ENCODE measurements around the gene ARF6. TPM values are rescaled to one million over a fixed set of nuclear protein-coding genes. Genes with fewer than 3 reads are reported as not detected.
A peak's percentile ranks its signal among the peaks of the same experiment; 100 is the strongest.
"Not testable (repeated sequence)": the region's sequence is repeated elsewhere in the genome, so short reads cannot be mapped to it uniquely, and the experiment has no call there.

The ARF6 gene
- total RNA-seq, 1 experiment from 2014 or later = 32.7 TPM

- no peak for DNase-seq (ENCODE audit: low spot score)
Observed at GRCh38 chr14:49876563-49877127, 16.2 kb upstream of the ARF6 start.

DNA sequence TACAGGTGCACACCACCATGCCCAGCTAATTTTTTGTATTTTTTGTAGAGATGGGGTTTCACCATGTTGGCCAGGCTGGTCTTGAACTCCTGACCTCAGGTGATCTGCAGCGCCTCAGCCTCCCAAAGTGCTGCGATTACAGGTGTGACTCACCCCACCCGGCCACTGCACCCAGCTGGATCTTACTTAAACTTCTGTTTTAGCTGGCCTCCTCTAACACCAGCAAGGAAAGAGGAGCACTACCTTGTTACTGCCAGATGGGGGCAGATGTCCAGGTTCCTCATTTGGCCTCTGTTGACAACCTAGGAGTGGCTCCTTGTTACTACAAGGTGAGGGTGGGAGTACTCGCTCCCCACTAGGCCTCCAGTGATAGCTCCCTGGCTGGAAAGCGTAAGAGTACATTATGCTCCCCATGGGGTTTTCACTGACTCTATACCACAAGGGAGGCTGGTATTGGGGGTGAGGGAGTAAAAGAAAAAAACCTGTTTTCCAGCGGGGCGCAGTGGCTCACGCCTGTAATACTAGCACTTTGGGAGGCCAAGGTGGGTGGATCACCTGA lies 13.2 kb upstream of the ARF6 start:
- peak; percentile 74 for DNase-seq (ENCODE audit: low spot score)

DNA sequence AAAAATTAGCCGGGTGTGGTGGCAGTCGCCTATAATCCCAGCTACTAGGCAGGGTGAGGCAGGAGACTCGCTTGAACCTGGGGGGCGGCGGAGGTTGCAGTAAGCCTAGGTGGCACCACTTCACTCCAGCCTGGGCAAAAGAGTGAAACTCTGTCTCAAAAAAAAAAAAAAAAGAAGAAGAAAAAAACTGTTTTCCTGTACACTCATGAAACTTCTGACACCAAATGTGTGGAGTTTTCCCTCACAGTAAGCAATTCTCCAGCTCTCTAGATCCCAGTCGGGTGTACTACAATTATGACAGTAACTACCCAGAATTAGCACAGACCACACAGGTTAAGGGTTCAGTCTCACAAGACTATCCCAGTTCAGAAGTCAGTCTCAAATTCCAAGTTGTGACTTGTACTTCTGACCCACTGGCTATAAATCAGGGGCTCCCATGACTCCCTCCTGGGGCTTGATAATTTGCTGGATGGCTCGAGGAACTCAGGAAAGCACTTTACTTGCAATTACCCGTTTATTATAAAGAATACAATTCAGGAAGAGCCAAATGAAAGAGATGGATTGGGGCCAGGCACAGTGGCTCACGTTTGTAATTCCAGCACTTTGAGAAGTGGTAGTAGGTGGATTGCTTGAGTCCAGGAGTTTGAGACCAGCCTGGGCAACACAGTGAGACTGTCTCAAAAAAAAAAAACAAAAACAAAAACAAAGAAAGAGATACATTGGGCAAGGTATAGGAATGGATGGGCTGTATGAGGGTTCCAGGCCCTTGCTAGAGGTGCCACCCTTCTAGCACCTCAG lies 12.4 kb upstream of the ARF6 start:
- DNase-seq (ENCODE audit: low spot score) = no peak

GRCh38 chr14:49881350-49882001 lies 11.4 kb upstream of the ARF6 start:
- no peak for DNase-seq (ENCODE audit: low spot score)

GRCh38 chr14:49882826-49883694 lies 9.8 kb upstream of the ARF6 start:
- DNase-seq (ENCODE audit: low spot score) = no peak

GRCh38 chr14:49886523-49886922 lies 6.4 kb upstream of the ARF6 start:
- no peak for DNase-seq (ENCODE audit: low spot score)

DNA sequence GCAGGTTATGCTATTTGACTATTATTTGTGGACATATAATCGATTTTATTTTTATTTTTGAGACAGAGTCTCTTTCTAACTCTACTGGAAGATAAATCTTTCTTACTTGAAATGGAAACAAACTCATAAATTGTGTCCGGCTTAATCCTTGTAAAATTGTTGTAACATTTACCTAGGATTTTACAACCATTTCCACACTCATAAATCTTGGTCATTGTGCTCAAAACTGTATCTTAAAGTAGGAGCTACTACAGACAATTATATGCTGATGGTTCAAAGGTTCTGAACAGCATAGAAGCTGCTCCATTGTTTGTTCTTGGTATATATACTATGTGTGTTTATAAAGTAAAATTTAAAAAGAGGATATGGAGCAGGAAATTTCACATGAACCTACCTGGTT lies 4.6 kb upstream of the ARF6 start:
- DNase-seq (ENCODE audit: low spot score) = no peak

GRCh38 chr14:49892301-49892635 lies 614 bp upstream of the ARF6 start:
- DNase-seq (ENCODE audit: low spot score) = peak; percentile 58

DNA sequence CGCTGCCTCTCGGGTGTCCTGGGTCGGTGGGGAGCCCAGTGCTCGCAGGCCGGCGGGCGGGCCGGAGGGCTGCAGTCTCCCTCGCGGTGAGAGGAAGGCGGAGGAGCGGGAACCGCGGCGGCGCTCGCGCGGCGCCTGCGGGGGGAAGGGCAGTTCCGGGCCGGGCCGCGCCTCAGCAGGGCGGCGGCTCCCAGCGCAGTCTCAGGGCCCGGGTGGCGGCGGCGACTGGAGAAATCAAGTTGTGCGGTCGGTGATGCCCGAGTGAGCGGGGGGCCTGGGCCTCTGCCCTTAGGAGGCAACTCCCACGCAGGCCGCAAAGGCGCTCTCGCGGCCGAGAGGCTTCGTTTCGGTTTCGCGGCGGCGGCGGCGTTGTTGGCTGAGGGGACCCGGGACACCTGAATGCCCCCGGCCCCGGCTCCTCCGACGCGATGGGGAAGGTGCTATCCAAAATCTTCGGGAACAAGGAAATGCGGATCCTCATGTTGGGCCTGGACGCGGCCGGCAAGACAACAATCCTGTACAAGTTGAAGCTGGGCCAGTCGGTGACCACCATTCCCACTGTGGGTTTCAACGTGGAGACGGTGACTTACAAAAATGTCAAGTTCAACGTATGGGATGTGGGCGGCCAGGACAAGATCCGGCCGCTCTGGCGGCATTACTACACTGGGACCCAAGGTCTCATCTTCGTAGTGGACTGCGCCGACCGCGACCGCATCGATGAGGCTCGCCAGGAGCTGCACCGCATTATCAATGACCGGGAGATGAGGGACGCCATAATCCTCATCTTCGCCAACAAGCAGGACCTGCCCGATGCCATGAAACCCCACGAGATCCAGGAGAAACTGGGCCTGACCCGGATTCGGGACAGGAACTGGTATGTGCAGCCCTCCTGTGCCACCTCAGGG lies 679 bp downstream of the ARF6 start:
- DNase-seq (ENCODE audit: low spot score) = no peak

DNA sequence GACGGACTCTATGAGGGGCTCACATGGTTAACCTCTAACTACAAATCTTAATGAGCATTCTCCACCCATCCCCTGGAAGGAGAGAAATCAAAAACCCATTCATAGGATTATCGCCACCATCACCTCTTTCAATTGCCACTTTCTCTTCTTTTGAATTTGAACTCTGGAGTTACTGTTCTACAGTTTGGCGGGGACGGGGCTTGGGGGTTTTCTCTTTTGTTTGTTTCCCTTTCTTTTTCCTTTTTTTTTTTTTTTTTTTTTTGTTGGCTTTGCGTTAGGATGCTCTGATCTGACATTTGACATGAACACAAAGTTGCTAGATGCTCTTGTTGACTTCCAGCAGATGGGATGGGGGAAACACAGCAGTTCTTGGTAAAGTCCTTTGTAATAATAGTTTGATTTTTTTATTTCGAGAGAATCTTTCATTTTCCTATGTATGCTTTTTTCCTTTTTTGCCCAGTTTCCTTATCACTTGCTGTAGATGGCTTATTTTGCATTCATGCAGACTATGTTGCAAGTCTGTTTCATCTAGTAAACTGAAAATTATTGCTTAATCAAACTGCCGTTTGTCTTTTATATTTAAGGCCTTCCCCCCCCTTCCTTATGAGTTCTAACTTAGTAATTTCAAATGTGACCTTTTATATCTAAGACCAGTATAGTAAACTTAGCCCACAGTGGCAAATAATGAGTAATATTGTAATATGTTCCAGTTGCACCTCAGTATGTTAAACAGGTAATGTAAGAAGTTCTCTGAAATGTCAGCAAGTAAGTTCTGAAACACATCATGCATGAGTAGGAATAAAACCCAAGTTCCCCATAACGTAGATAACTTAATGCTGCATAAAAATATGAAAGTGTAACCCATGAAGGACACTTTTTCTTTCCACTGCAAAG lies 1.6 kb downstream of the ARF6 start:
- not testable (repeated sequence) for DNase-seq (ENCODE audit: low spot score)

- no peak for DNase-seq (ENCODE audit: low spot score)
Observed at GRCh38 chr14:49895480-49895879, 2.6 kb downstream of the ARF6 start.

GRCh38 chr14:49896272-49896671 lies 3.4 kb downstream of the ARF6 start:
- DNase-seq (ENCODE audit: low spot score) = not testable (repeated sequence)

DNA sequence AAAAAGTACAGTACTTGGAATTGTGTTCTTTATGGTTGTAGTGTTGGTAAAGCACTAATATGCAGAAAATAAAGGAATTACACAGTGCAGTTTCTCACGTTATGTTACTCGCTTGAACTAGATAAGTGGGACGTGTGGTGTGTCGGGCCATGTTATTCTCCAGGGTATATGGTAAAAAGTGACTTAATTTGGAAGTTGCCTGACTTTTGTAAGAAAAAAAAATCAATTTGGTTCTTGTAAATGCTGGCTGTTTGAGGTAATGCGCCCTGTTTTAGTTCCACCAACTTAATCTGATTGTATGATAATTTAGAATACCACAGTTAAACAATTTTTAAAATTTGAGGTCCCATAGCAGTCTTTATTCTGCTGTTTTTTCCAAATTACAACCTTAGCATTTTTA lies 4.1 kb downstream of the ARF6 start:
- no peak for DNase-seq (ENCODE audit: low spot score)

DNA sequence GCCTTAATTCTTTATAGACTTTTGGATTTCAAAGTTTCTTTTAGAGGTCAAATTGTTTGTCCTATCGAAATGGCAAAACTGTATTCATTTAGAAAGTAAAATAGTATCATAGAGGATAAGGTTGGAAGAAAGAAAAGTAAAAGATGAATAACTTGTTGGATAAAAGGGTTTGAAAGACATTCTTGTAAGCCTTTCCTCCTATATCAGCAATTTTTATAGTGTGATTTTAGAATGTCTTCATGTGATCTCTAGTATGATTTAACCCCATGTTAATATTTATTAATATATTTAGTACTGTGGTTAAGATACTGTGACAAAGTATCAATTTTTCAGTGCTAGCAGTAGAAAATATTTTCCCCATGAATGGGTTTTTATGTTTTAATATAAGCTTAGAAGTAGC lies 4.5 kb downstream of the ARF6 start:
- no peak for DNase-seq (ENCODE audit: low spot score)

DNA sequence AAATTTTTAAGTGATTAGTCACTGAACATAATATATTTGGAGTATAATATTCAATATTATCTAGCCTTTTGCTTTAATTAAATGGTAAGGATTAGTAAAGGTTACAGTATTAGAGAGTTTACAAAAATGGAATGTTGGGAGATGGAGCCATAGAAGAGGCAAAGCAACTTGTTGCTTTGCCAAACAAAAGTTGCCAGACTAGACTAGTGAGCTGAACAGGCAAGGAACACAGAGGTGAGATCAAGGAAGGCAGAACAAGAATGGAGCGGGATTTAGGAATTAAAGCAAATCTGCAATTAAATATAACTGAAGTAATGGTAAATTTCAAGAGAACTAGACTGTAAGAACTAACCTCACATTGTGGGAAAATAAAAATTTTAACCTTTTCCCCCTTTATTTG lies 5.1 kb downstream of the ARF6 start:
- DNase-seq (ENCODE audit: low spot score) = no peak

DNA sequence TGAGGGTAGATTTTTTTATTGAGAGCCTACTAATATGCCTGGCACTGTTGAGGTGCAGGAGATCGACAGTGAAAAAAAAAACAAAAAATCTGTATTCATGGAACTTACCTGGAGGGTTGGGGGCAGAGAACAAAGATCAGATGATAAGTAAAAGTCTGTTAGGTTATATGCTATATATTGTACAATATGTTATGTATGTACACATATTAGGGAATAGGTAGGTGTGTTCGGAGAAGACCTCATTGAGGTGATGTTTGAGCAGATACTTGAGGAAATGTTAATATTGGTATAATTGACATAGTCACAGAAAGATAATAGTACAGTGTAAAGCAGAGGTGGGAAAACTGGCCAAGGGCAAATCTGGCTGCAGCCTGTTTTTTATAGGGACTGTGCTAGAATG lies 5.6 kb downstream of the ARF6 start:
- DNase-seq (ENCODE audit: low spot score) = no peak

GRCh38 chr14:49900973-49901372 lies 8.1 kb downstream of the ARF6 start:
- no peak for DNase-seq (ENCODE audit: low spot score)

DNA sequence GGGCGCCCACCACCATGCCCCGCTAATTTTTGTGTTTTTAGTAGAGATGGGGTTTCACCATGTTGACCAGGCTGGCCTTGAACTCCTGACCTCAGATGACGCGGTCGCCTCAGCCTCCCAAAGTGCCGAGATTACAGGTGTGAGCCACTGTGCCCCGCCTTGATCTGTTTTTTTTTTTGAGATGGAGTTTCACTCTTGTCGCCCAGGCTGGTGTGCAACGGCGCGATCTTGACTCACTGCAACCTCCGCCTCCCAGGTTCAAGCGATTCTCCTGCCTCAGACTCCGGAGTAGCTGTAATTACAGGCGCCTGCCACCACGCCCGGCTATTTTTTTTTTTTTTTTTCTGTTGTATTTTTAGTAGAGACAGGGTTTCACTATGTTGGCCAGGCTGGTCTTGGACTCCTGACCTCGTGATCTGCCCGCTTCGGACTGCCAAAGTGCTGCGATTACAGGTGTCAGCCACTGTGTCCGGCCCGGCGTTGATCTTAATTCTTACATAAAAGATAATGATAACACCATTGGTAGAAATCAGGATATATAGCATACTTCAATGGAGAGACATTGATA lies 9.9 kb downstream of the ARF6 start:
- not testable (repeated sequence) for DNase-seq (ENCODE audit: low spot score)

DNA sequence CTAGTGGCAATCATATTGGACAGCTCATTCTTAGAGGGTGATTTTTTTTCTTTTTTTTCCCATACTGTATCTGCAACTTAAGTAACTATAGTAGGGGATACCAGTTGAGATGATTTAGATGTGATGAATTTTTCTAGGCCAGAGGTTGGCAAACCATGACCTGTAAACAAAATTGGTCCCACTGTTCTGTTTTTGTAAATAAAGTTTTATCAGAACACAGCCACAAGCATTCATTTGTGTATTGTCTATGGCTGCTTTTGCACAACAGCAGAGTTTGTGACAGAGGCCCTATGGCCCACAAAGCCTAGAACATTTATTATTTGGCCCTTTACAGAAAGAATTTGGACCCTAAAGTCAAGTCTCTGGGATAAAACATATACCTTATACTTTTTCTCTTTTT lies 11.4 kb downstream of the ARF6 start:
- no peak for DNase-seq (ENCODE audit: low spot score)

DNA sequence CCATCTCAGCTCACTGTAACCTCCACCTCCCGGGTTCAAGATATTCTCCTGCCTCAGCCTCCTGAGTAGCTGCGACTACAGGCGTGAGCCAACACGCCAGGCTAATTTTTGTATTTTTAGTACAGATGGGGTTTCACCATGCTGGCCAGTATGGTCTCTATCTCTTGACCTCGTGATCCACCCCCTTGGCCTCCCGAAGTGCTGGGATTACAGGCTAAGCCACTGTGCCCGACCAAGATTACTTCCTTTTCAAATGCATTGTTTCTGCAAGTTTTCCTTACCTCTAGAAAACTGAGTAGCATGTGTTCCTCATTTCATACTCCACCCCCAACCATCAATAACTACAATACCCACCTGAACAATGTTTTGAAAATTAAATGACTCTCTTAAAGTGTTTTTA lies 13.1 kb downstream of the ARF6 start:
- DNase-seq (ENCODE audit: low spot score) = no peak

Data from H4 (cell line).